Measurements from ENCODE around the gene TMEM214. TPM values are rescaled to one million over a fixed set of nuclear protein-coding genes. Genes with fewer than 3 reads are reported as not detected.
A peak's percentile ranks its signal among the peaks of the same experiment; 100 is the strongest.

The TMEM214 gene
- total and polyA plus RNA-seq, 12 donors: 24.7 to 53.4 (median 29.4) TPM

DNA sequence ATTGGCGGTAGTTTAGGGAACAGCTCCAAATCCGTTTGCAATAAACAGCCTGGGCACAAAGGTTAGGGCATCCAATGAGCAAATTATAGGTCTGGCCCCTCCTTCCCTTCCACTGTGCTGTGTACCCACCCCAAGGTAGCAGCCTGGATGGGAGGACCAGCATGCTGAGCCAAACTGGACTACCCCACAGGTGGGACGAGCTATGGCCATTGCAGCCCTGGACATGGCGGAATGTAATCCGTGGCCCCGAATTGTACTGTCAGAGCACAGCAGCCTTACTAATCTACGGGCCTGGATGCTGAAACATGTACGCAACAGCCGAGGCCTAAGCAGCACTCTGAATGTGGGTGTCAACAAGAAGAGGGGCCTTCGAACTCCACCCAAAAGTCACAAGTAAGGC, 25.4 kb downstream of the TMEM214 start:
- WGBS, 2 donors: 93 to 94% methylated on average over 10 of the region's 10 CpGs
- intact Hi-C loops (cut with DNase I): no loop called here
- H3K27ac ChIP-seq: no peak overlapping the region
- ATAC-seq (no peak), DNase-seq (no peak)
- H3K27me3 ChIP-seq: no peaks in the 10 kb centered on the region
- peaks cover 0 to 12% (median 0%) of the 10 kb centered on the region in 9 donors for H3K4me1 ChIP-seq
- H3K36me3 ChIP-seq: peaks cover 0 to 93% (median 33%) of the 10 kb centered on the region in 9 donors
- H3K4me3 ChIP-seq: no peak overlapping the region
- no peaks in the 10 kb centered on the region for H3K9me3 ChIP-seq
- TF ChIP-seq CTCF (IDR thresholded peaks at IDR 0.05): no peak

DNA sequence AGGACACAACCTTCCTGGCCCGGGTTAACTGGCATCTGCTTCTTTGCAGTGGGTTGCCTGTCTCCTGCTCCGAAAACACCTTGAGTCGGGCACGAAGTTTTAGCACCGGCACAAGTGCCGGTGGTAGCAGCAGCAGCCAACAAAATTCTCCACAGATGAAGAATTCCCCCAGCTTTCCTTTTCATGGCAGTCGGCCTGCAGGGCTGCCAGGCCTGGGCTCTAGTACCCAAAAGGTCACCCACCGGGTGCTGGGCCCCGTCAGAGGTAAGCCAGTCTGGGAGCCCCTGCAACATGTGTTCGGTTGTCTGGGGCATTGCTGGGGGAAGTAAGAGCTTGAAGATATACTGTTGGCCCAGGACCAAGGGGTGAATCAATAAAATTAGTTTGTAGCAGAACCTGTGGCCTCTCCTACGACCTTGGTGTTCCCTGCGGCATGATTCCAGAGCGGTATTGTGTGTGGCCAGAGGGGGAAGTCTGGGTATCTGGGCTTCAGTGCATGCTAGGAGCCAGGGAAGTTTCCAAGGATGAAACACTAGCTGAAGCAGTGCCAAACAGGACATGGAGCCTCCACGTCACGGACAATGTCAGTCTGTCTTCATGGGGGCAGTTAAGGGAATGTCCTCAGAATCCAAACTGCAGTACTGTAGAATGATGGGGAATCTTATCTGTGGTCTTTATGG, 26.5 kb downstream of the TMEM214 start:
- no peaks in the 10 kb centered on the region for H3K27me3 ChIP-seq
- no peaks in the 10 kb centered on the region for H3K9me3 ChIP-seq
- peaks cover 0 to 82% (median 29%) of the 10 kb centered on the region in 9 donors for H3K36me3 ChIP-seq
- intact Hi-C loops (cut with DNase I): no loop called here
- H3K27ac ChIP-seq: peak overlapping the region in 2 of 10 donors; percentile 13 to 31
- H3K4me3 ChIP-seq: no peak overlapping the region
- ATAC-seq (peak; percentile 11 to 44 (median 37)), DNase-seq (no peak)
- peaks cover 0 to 18% (median 4%) of the 10 kb centered on the region in 9 donors for H3K4me1 ChIP-seq
- 67 to 75% methylated on average over 15 of the region's 15 CpGs for WGBS, 2 donors
- TF ChIP-seq CTCF (IDR thresholded peaks at IDR 0.05): no peak

DNA sequence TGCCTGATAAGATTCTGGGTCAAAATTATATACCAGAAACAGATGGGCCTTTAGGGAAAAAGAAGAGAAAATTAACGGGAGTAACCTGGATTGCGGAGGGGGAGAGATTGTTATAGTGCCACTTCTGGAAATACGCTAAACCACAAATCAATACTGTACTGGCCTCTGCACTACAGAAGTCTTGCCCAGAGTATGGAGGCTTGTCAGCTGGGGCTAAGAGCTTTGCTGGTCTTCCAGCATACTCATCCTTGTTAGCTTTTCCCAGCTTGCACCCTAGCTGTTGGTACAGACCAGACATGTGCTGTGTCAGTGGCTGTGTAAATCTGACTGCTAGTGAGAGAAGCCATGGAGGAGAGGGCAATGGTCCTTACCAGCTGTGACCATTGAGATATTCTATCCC, 27.6 kb downstream of the TMEM214 start:
- peaks cover 0 to 81% (median 19%) of the 10 kb centered on the region in 9 donors for H3K36me3 ChIP-seq
- H3K27ac ChIP-seq: no peak overlapping the region
- intact Hi-C loops (cut with DNase I): no loop called here
- ATAC-seq (no peak), DNase-seq (no peak)
- H3K9me3 ChIP-seq: no peaks in the 10 kb centered on the region
- H3K4me3 ChIP-seq: no peak overlapping the region
- no peaks in the 10 kb centered on the region for H3K27me3 ChIP-seq
- 91 to 94% methylated on average over 3 of the region's 3 CpGs for WGBS, 2 donors
- peaks cover 0 to 18% (median 4%) of the 10 kb centered on the region in 9 donors for H3K4me1 ChIP-seq
- no peak for TF ChIP-seq CTCF (IDR thresholded peaks at IDR 0.05)

DNA sequence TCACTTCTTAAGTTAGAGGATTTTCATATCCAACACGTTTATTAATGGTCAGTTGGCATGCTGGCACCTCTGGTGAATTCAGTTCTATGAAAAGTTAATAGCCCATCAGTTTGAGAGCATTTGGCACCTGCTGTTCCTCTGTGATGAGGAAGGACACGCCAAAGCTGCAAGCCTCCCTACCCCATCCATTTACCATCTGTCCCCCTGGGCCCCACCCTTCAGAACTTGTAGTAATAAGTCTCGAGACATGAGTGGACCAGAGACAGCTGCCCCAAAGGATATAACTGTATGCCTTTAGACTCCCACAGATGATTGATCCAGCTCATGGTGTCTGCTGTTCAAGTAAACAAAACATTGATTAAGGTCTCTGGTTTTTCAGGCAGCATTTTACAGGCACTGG, 32.4 kb downstream of the TMEM214 start:
- H3K27me3 ChIP-seq: no peaks in the 10 kb centered on the region
- H3K27ac ChIP-seq: no peak overlapping the region
- intact Hi-C loops (cut with DNase I): no loop called here
- peaks cover 0 to 78% (median 14%) of the 10 kb centered on the region in 9 donors for H3K36me3 ChIP-seq
- H3K9me3 ChIP-seq: no peaks in the 10 kb centered on the region
- 86 to 87% methylated on average over 3 of the region's 3 CpGs for WGBS, 2 donors
- DNase-seq: no peak
- peaks cover 5 to 36% (median 21%) of the 10 kb centered on the region in 9 donors for H3K4me1 ChIP-seq
- no peak overlapping the region for H3K4me3 ChIP-seq
- ATAC-seq: no peak
- no peak for TF ChIP-seq CTCF (IDR thresholded peaks at IDR 0.05)
